GM06990 (cell line): ENCODE measurements around the gene KANSL3.

Experiments used
- DNase-seq: peaks from one replicate; pipeline ENCODE4 v3.0.0-alpha.2; 2011; ENCODE audit not compliant: insufficient read length; ENCODE audit errors: extremely low read depth
- H3K27me3 ChIP-seq: replicated peaks from 2 replicates; pipeline ENCODE4 v1.6.0; 2011; ENCODE audit warnings: low read length; ENCODE audit not compliant: control insufficient read depth, insufficient read depth
- H3K36me3 ChIP-seq: 2 replicates; pipeline ENCODE4 v1.5.1; 2011; ENCODE audit warnings: low read length; ENCODE audit not compliant: control insufficient read depth, insufficient read depth
- H3K4me3 ChIP-seq: replicated peaks from 2 replicates; pipeline ENCODE4 v1.5.1; 2011; ENCODE audit warnings: low read depth, mild to moderate bottlenecking, control low read depth, low read length
- TF ChIP-seq, protein P1 (sequence below): IDR thresholded peaks from 2 replicates; pipeline ENCODE4 v1.5.1; 2011; ENCODE audit warnings: low read length, control low read depth, mild to moderate bottlenecking, inconsistent platforms; ENCODE audit not compliant: insufficient read depth, poor library complexity, severe bottlenecking

Gene KANSL3

GRCh38 chr2:96608469-96609455 lies 29.4 kb downstream of the KANSL3 start:
- DNase-seq: no peak
- TF ChIP-seq, protein P1, sequence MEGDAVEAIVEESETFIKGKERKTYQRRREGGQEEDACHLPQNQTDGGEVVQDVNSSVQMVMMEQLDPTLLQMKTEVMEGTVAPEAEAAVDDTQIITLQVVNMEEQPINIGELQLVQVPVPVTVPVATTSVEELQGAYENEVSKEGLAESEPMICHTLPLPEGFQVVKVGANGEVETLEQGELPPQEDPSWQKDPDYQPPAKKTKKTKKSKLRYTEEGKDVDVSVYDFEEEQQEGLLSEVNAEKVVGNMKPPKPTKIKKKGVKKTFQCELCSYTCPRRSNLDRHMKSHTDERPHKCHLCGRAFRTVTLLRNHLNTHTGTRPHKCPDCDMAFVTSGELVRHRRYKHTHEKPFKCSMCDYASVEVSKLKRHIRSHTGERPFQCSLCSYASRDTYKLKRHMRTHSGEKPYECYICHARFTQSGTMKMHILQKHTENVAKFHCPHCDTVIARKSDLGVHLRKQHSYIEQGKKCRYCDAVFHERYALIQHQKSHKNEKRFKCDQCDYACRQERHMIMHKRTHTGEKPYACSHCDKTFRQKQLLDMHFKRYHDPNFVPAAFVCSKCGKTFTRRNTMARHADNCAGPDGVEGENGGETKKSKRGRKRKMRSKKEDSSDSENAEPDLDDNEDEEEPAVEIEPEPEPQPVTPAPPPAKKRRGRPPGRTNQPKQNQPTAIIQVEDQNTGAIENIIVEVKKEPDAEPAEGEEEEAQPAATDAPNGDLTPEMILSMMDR: no peak
- no peaks in the 10 kb centered on the region for H3K27me3 ChIP-seq
- no peak overlapping the region for H3K4me3 ChIP-seq
- peaks cover 32% of the 10 kb centered on the region for H3K36me3 ChIP-seq

- TF ChIP-seq, protein P1: no peak
Observed at GRCh38 chr2:96604104-96604503, 34.0 kb downstream of the KANSL3 start.

GRCh38 chr2:96602330-96602823 lies 35.7 kb downstream of the KANSL3 start:
- no peak overlapping the region for H3K4me3 ChIP-seq
- no peaks in the 10 kb centered on the region for H3K27me3 ChIP-seq
- peaks cover 30% of the 10 kb centered on the region for H3K36me3 ChIP-seq
- DNase-seq: no peak
- TF ChIP-seq, protein P1: no peak

More at GRCh38 chr2:96604104-96604503, 34.0 kb downstream of the KANSL3 start:
- Histone ChIP-seq H3K36me3 (peaks cover 37% of the 10 kb centered on the region), H3K27me3 (no peaks in the 10 kb centered on the region), H3K4me3 (no peak overlapping the region)
- no peak for DNase-seq

DNA sequence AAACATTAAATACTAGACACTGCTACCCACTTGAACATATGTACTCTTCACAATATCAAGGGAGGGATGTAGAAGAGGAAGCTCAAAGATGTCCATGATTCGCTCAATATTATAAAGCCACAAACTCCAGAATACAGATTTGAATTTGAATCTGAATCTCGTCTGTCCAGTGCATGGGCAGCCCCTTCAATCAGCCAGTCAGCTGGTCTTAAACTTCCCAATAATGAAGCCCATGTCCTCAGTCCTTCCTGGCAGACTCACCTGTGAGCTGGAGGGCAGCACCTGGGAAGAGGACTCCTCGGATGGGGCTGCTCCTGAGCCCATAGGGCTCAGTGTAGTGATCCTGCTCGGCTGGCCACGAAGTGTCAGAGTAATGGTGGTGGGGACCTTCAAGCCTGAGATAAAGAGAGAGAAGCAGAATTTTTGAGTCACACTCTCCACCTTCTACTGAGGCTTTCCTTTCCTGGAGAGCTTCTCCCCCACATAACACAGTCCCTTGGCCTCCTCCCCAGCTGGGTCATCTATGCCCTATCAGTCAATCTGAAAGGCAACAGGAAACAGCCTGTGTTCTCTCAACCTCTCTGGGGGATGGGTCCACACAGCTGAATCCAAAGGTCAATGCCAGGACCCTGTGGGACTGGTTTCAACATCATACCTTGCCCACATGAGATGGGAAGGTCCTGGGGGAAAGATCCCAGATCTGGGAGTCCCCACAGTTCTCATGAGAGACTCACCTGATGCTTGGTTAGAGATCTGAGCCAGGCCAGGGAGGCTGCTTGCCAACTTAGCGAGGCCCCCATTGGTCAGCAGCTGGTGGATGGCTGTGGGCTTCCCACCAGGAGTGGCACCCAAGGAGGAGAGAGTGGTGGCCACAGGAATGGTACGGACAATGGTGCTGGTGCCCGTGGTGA lies 36.5 kb downstream of the KANSL3 start:
- Histone ChIP-seq H3K36me3 (peaks cover 31% of the 10 kb centered on the region), H3K27me3 (no peaks in the 10 kb centered on the region), H3K4me3 (no peak overlapping the region)
- TF ChIP-seq, protein P1: no peak
- DNase-seq: no peak

DNA sequence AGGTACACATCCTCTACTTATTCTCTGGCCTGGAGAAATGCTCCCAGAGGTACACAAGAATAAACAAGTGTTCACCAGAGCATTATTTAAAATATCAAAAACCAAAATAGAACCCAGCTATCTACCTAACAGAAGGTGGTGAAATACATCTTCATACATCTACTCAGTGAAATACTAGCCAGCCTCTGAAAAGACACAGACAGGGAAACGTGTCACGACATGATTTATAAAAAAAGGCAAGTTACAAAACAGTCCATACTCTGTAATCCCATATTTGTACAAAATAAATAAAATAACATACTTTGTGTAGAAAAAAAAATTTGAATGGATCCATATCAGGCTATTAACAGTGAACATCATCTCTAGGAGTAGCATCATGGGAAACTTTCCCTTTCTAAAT lies 38.2 kb downstream of the KANSL3 start:
- Histone ChIP-seq H3K4me3 (no peak overlapping the region), H3K27me3 (no peaks in the 10 kb centered on the region), H3K36me3 (peaks cover 29% of the 10 kb centered on the region)
- DNase-seq: no peak
- TF ChIP-seq, protein P1: no peak
